H1 (cell line): Measurements from ENCODE around the gene WDR37. TPM values are rescaled to one million over a fixed set of nuclear protein-coding genes. Genes with fewer than 3 reads are reported as not detected.

Experiments used
- CTCF ChIA-PET: fragments of 300-600 bp; sonication (Branson Sonifier 250); formaldehyde crosslinking; loops from one replicate; lab custom pipeline; 2021; ENCODE audit not compliant: partially characterized antibody; lab: Charles Lee
- POLR2A ChIA-PET: fragments of 300-600 bp; sonication (Branson Sonifier 250); formaldehyde crosslinking; loops from one replicate; lab custom pipeline; 2021; ENCODE audit warnings: inconsistent platforms; ENCODE audit not compliant: partially characterized antibody; lab: Charles Lee
- DNase-seq, 2 experiments: peaks; one replicate each; pipeline versions ENCODE4 v3.0.0 to v3.0.0-alpha.2; 2010 to 2022; ENCODE audit warnings: low spot score in 2 of 2, low read depth in 1 of 2, mixed read lengths in 1 of 2
- FAIRE-seq: peaks from 2 replicates; lab custom pipeline; 2011; peaks lifted over from hg19 to GRCh38; lab: Jason Lieb, UNC
- H2AFZ ChIP-seq: 2 replicates; pipeline ENCODE4 v1.8.1; 2012; ENCODE audit warnings: low read length, inconsistent platforms
- H2AK5ac ChIP-seq: 2 replicates; pipeline ENCODE4 v1.6.1; 2013; ENCODE audit warnings: low read depth, low read length
- H2BK120ac ChIP-seq: replicated peaks from 2 replicates; pipeline ENCODE3; 2013; ENCODE audit warnings: low read depth, low read length, inconsistent platforms
- H2BK12ac ChIP-seq: 2 replicates; pipeline ENCODE4 v1.6.1; 2013; ENCODE audit warnings: low read depth, low read length
- H2BK15ac ChIP-seq: 2 replicates; pipeline ENCODE4 v1.6.1; 2013; ENCODE audit warnings: low read length
- H2BK20ac ChIP-seq: 2 replicates; pipeline ENCODE4 v1.6.1; 2013; ENCODE audit warnings: low read length
- H2BK5ac ChIP-seq: 2 replicates; pipeline ENCODE4 v1.6.1; 2013; ENCODE audit warnings: low read depth, low read length
- H3K14ac ChIP-seq: 2 replicates; pipeline ENCODE4 v1.6.1; 2013; ENCODE audit warnings: inconsistent platforms; ENCODE audit not compliant: insufficient read length
- H3K18ac ChIP-seq: 2 replicates; pipeline ENCODE4 v1.6.1; 2013; ENCODE audit warnings: low read length; ENCODE audit errors: extremely low read depth
- H3K23ac ChIP-seq: 2 replicates; pipeline ENCODE4 v1.6.1; 2013; ENCODE audit warnings: inconsistent platforms; ENCODE audit not compliant: insufficient read length
- H3K23me2 ChIP-seq: 2 replicates; pipeline ENCODE4 v1.6.1; 2013; ENCODE audit warnings: low read depth, low read length
- H3K27ac ChIP-seq: 2 replicates; pipeline ENCODE4 v1.6.1; 2011; ENCODE audit warnings: low read depth, low read length, inconsistent platforms
- H3K27me3 ChIP-seq, 4 experiments: replicated peaks in 1 of 4; 1 replicate in 1 of 4; 2 replicates in 3 of 4; pipeline versions ENCODE4 v1.6.1 to v1.8.1; 2011 to 2013; ENCODE audit warnings: low read length in 3 of 4, mild to moderate bottlenecking in 3 of 4, inconsistent platforms in 2 of 4, mixed read lengths in 2 of 4, moderate library complexity in 1 of 4; ENCODE audit not compliant: control insufficient read depth in 3 of 4, insufficient read depth in 3 of 4; ENCODE audit errors: extremely low read depth in 1 of 4
- H3K36me3 ChIP-seq, 4 experiments: 2 replicates each; pipeline versions ENCODE4 v1.6.1 to v1.8.1; 2011 to 2013; ENCODE audit warnings: mild to moderate bottlenecking in 4 of 4, low read length in 3 of 4, moderate library complexity in 2 of 4, control low read depth in 1 of 4, inconsistent platforms in 1 of 4; ENCODE audit not compliant: insufficient read depth in 4 of 4, control insufficient read depth in 2 of 4
- H3K4ac ChIP-seq: replicated peaks from 2 replicates; pipeline ENCODE3; 2013; ENCODE audit warnings: low read length, low read depth, mixed read lengths, inconsistent platforms; ENCODE audit not compliant: insufficient read length
- H3K4me1 ChIP-seq, 4 experiments: replicated peaks in 1 of 4; 1 replicate in 1 of 4; 2 replicates in 3 of 4; pipeline versions ENCODE4 v1.6.1 to v1.8.1; 2011 to 2013; ENCODE audit warnings: low read length in 3 of 4, inconsistent platforms in 2 of 4, mixed read lengths in 1 of 4; ENCODE audit not compliant: insufficient read depth in 4 of 4, control insufficient read depth in 3 of 4
- H3K4me2 ChIP-seq, 2 experiments: 2 replicates each; pipeline versions ENCODE4 v1.6.1 to v1.8.1; 2011 to 2013; ENCODE audit warnings: low read depth in 2 of 2, low read length in 2 of 2, control low read depth in 1 of 2, inconsistent platforms in 1 of 2, mild to moderate bottlenecking in 1 of 2; ENCODE audit not compliant: insufficient read depth in 1 of 2
- H3K4me3 ChIP-seq, 4 experiments: fragments of 200-600, 300-600 bp in 1 of 4; sonication (generic), shearing (Covaris generic), sonication (Bioruptor Twin) in 1 of 4; 2 replicates each; pipeline versions ENCODE4 v1.5.1 to v1.8.1; 2011 to 2016; ENCODE audit warnings: low read length in 4 of 4, low read depth in 3 of 4, control low read depth in 2 of 4, inconsistent platforms in 2 of 4, mild to moderate bottlenecking in 2 of 4, mixed read lengths in 1 of 4, moderate library complexity in 1 of 4; ENCODE audit not compliant: insufficient read depth in 2 of 4; ENCODE audit errors: extremely low read depth in 1 of 4
- H3K56ac ChIP-seq: replicated peaks from 2 replicates; pipeline ENCODE3; 2013; ENCODE audit warnings: low read depth, mild to moderate bottlenecking, mixed read lengths, low read length, inconsistent platforms; ENCODE audit not compliant: insufficient read length
- H3K79me1 ChIP-seq: 2 replicates; pipeline ENCODE4 v1.6.1; 2013; ENCODE audit warnings: low read depth, low read length, control low read depth
- H3K79me2 ChIP-seq, 2 experiments: 2 replicates each; pipeline versions ENCODE4 v1.6.1 to v1.8.1; 2012 to 2013; ENCODE audit warnings: low read length in 2 of 2, mild to moderate bottlenecking in 2 of 2, inconsistent platforms in 1 of 2; ENCODE audit not compliant: insufficient read depth in 2 of 2, control insufficient read depth in 1 of 2
- H3K9ac ChIP-seq, 4 experiments: replicated peaks in 1 of 4; 1 replicate in 1 of 4; 2 replicates in 3 of 4; pipeline versions ENCODE4 v1.6.1 to v1.8.1; 2011 to 2013; ENCODE audit warnings: low read depth in 3 of 4, low read length in 3 of 4, control low read depth in 2 of 4, mild to moderate bottlenecking in 2 of 4, moderate library complexity in 2 of 4, inconsistent platforms in 1 of 4; ENCODE audit errors: extremely low read depth in 1 of 4
- H3K9me3 ChIP-seq, 2 experiments: 2 replicates each; pipeline versions ENCODE4 v1.6.1 to v1.8.1; 2012 to 2013; ENCODE audit warnings: mild to moderate bottlenecking in 2 of 2, moderate library complexity in 2 of 2, control low read depth in 1 of 2, inconsistent platforms in 1 of 2, low read depth in 1 of 2, low read length in 1 of 2, mixed read lengths in 1 of 2; ENCODE audit not compliant: insufficient read depth in 2 of 2
- H4K20me1 ChIP-seq, 2 experiments: replicated peaks in 1 of 2; 2 replicates each; pipeline versions ENCODE3 to v1.8.1; 2011 to 2013; ENCODE audit warnings: inconsistent platforms in 2 of 2, low read length in 2 of 2, mild to moderate bottlenecking in 1 of 2; ENCODE audit not compliant: insufficient read depth in 2 of 2, control insufficient read depth in 1 of 2
- H4K5ac ChIP-seq: 2 replicates; pipeline ENCODE4 v1.6.1; 2013; ENCODE audit warnings: low read length, low read depth, mixed read lengths, inconsistent platforms; ENCODE audit not compliant: insufficient read length
- H4K8ac ChIP-seq: 2 replicates; pipeline ENCODE4 v1.8.0; 2013; ENCODE audit warnings: mild to moderate bottlenecking, moderate library complexity, low read length, inconsistent platforms; ENCODE audit not compliant: insufficient read depth; ENCODE audit errors: extremely low read depth
- H4K91ac ChIP-seq: replicated peaks from 2 replicates; pipeline ENCODE3; 2013; ENCODE audit warnings: low read length, mixed read lengths, inconsistent platforms; ENCODE audit not compliant: insufficient read length
- RXRA ChIP-seq: IDR thresholded peaks from 2 replicates; pipeline ENCODE4 v1.6.1; 2011; ENCODE audit warnings: low read depth, mild to moderate bottlenecking, low read length, moderate library complexity; ENCODE audit not compliant: insufficient read depth
- WGBS, 2 experiments: shearing (Covaris generic) in 1 of 2; methylation state at CpG; one replicate each; pipeline versions ENCODE4 v1.1.6 to v1.1.7; 2013 to 2015; ENCODE audit warnings: low lambda C conversion rate in 2 of 2, mixed read lengths in 2 of 2, inconsistent platforms in 1 of 2, low coverage in 1 of 2, missing lambda C conversion rate in 1 of 2; ENCODE audit not compliant: insufficient replicate concordance in 2 of 2, insufficient coverage in 1 of 2, insufficient read length in 1 of 2; ENCODE audit errors: extremely low coverage in 1 of 2, missing lambda C conversion rate in 1 of 2; 5-methylcytosine and 5-hydroxymethylcytosine counted together
- polyA plus RNA-seq, 7 experiments: library from polyadenylated mRNA; depleted of rRNA in 3 of 7; stranded (reverse) in 5 of 7; unstranded in 2 of 7; fragments of >200 nt in 5 of 7; fragments of 200-250 nt in 2 of 7; gene quantifications; 1 replicate in 5 of 7; 2 replicates in 1 of 7; 4 replicates in 1 of 7; pipeline versions ENCODE4 v1.2.1 to v1.2.3, GENCODE V29; 2011 to 2013; ENCODE audit warnings: missing spikeins in 2 of 7, mixed read lengths in 2 of 7
- total RNA-seq: library from RNA; stranded (reverse); fragmentation: NEBNext Ultra II Directional; extraction: Animal tissue kit (Norgen Biotek cat#: 25700); gene quantifications from 2 replicates; pipeline ENCODE4 v1.2.1, GENCODE V29; 2021

WDR37 gene
- total and polyA plus RNA-seq, 2 of the 8 experiments (the other 6 are each of a cell fraction or from before 2014, with no cell fraction given) = 9.6 to 12.0 TPM

DNA sequence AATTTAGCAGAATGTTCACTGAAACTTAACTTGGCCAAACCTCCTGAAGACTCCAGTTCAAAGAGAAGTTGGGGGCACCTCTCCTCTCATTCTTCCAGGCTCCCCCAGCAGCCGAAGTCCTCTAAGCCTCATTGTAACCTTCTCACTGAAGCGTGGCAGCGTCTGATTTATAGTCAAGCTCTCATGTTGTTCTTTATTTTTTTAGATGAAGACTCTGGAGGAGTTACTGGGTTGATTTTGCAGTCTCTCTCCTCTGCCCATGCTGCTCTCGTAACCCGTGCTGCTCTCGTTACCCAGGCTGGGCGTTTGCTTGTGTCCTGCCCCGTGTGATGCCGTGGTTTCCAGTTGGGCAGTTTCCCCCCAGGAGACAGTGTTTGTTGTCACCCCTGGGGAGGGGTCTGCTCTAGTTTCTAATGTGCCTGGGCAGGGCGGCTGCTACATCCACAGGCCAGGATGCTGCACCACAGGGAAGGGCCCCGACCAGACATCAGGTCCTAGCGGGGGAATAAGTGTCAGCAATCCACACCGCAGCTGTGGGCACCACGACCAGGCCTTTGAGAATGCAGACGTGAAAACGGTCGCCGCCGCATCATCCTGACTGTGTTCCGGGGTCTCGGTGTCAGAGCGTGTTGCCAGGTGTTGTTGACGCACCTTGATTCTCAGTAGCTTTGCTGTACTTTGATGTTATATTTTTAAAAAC, 65.2 kb downstream of the WDR37 start:
- DNase-seq (no peak), FAIRE-seq (no peak)
- H4K8ac ChIP-seq = no peak overlapping the region
- no peaks in the 10 kb centered on the region for H3K4me1 ChIP-seq
- POLR2A ChIA-PET = no interaction called here
- no peak overlapping the region for H3K4me3 ChIP-seq
- no peak overlapping the region for H3K4ac ChIP-seq
- H2AK5ac ChIP-seq = no peak overlapping the region
- 93% methylated on average over 22 of the region's 23 CpGs; no CpG with 5 or more reads in 1 of the 2 experiments for WGBS, 2 experiments
- H3K9ac ChIP-seq = no peak overlapping the region
- no peak overlapping the region for H3K27ac ChIP-seq
- H3K79me2 ChIP-seq = no peaks in the 10 kb centered on the region
- no peak overlapping the region for H2BK15ac ChIP-seq
- H2BK120ac ChIP-seq = no peak overlapping the region
- no peak overlapping the region for H3K56ac ChIP-seq
- H3K79me1 ChIP-seq = peaks cover 4% of the 10 kb centered on the region
- no peak overlapping the region for H2AFZ ChIP-seq
- H4K20me1 ChIP-seq = peaks cover 0 to 2% of the 10 kb centered on the region in 2 experiments
- TF ChIP-seq RXRA = no peak
- H3K14ac ChIP-seq = no peak overlapping the region
- peaks cover 0 to 31% (median 4%) of the 10 kb centered on the region in 4 experiments; a peak in 5 of 8 replicates for H3K36me3 ChIP-seq
- no peak overlapping the region for H4K5ac ChIP-seq
- H3K9me3 ChIP-seq = no peaks in the 10 kb centered on the region
- peaks cover 2% of the 10 kb centered on the region; the same call in 1 of the 2 replicates for H3K23me2 ChIP-seq
- H3K27me3 ChIP-seq = no peaks in the 10 kb centered on the region
- no peak overlapping the region for H2BK20ac ChIP-seq
- no peak overlapping the region for H4K91ac ChIP-seq
- CTCF ChIA-PET = interaction anchor here (1.3 to 2.1 kb wide), 4 partner anchors 9 to 31 kb away, joined by 3 to 6 read pairs (median 4); no protein-coding TSS in a partner anchor
- H3K18ac ChIP-seq = no peak overlapping the region
- no peak overlapping the region for H2BK12ac ChIP-seq
- no peak overlapping the region for H3K4me2 ChIP-seq
- H2BK5ac ChIP-seq = no peak overlapping the region
- H3K23ac ChIP-seq = no peak overlapping the region
